Spleen (tissue), 7 donors: ENCODE results near the gene SARS2.

ENCODE experiments used
- CTCF ChIP-seq, 11 experiments: fragments of 200-600 bp in 7 of 11; fragments of 450-650 bp in 4 of 11; sonication (generic) in 4 of 11; IDR thresholded peaks in 8 of 11; conservative IDR thresholded peaks in 3 of 11; 1 replicate in 7 of 11; 2 replicates in 4 of 11; pipeline versions ENCODE4 v1.4.0 to v1.8.0; 2016 to 2021; ENCODE audit warnings: antibody characterized with exemption in 11 of 11, inconsistent platforms in 4 of 11, mild to moderate bottlenecking in 1 of 11
- POLR2A ChIP-seq, 3 donors: fragments of 450-650 bp; IDR thresholded peaks; one replicate each; pipeline ENCODE4 v1.5.1; 2017; ENCODE audit warnings: antibody characterized with exemption in 3 of 3, mild to moderate bottlenecking in 1 of 3
- POLR2AphosphoS5 ChIP-seq, 3 donors: sonication (generic); formaldehyde crosslinking; IDR thresholded peaks; one replicate each; pipeline ENCODE4 v1.5.1; 2017; ENCODE audit warnings: antibody characterized with exemption in 3 of 3
- donor health status: DM: no; HTN: no; CAD: no; lungs with moderate emphysema.
- donor health status: DM: no; HTN: no; CAD: no.
- donor health status: DM: no; HTN: no; CAD: no.

- TF ChIP-seq CTCF (IDR thresholded peaks at IDR 0.05 in 8 of 11, conservative IDR thresholded peaks at IDR 0.05 in 3 of 11), result no peak
- TF ChIP-seq POLR2AphosphoS5 (IDR thresholded peaks at IDR 0.05), result no peak
- TF ChIP-seq POLR2A (IDR thresholded peaks at IDR 0.05), result no peak
Observed at GRCh38 chr19:38928391-38929001, 2.1 kb downstream of the SARS2 start.
